Activated CD8-positive, alpha-beta memory T cell treated with anti-CD3 and anti-CD28 coated beads, Interleukin-2, amount 50 U/mL, for 24 hours (primary cell): ENCODE measurements around the gene PAQR5.
A peak's percentile ranks its signal among the peaks of the same experiment; 100 is the strongest.
"Not testable (repeated sequence)": the region's sequence is repeated elsewhere in the genome, so short reads cannot be mapped to it uniquely, and the experiment has no call there.

Experiments used
- DNase-seq: peaks from one replicate; pipeline ENCODE4 v3.0.0-alpha.2; 2020; ENCODE audit errors: extremely low read depth

PAQR5 gene

DNA sequence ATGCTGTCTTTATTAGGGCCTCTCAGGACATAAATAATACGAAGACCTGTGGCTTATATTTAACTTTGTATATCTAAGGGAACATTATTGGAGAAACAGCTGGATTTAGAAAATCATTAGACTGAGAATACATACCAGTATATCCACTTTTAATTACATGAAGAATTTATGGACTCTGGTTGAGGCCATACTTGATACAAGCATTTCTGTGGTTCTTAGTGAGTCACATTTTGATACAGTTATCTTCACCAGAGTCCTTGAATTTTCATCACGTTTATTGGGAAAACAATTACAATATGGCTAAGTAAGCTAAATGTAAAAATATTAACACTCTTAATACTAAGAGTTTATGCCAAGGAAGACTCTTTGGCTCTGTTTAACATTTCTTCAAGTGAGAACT lies 125.3 kb downstream of the PAQR5 start:
- no peak for DNase-seq

DNA sequence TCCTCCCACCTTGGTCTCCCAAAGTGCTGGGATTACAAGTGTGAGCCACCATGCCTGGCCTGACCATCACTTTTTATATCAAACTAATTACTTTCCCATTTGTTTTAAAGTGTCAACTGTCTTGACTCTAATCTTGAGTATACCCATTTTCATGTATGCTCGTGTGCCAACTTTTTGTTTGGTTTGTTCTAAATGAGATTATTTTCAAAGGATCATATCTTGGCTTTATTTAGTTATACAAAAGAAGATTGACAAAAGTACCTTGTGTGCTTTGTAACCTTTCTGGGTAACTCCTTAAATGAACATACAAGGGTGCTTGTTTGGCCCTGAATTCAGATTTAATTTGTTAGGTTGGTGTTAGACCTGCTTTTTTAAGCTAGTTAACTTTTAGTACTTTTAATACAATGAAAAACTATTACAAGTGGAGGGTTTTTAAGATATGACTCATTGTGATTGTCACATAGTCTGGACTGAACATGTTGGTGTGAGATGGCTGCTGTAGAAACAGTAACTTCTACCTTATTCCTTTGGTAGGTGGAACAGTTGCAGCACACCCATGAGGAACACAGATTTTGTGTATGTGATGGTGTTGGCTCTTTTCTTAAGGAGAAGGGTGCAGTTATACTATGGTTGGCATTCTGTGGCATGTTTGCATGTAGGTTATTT lies 126.2 kb downstream of the PAQR5 start:
- DNase-seq = no peak

DNA sequence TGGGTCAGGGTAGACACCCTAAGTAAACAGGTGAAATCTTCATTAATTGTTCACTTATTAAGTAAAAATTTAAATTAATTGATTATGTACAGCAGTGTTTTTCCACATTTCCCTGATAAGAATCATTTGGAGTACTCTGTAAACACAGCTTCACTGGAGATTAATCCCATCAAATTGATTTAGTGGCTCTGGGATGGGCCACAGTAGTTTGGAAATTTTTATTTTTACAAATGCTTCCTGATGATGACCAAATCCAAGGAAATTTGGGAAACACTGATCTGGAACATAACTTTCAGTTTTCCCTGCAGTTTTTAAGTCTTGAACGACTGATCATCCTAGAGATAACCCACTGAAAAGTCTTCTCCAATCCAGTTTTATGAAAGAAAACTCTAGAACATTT lies 135.1 kb downstream of the PAQR5 start:
- no peak for DNase-seq

DNA sequence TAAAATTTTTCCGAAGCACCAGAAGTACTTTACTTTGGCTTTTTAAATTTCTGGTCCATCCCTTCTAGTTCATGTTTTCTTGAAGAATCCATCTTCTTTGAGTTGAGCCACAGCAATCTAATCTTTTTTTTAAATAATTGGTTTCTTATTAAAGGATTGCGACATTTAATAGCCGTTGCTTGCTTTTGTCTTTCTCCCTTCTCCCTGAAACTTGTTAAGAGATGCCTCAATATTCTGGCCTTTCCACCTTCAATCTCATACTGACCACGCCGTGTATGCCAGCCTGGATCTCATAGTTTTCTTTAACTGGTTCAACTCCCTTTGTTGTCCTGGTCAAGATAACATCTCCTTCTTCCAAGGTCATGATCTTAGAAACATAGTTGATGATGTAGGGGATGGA lies 135.5 kb downstream of the PAQR5 start:
- DNase-seq = no peak

DNA sequence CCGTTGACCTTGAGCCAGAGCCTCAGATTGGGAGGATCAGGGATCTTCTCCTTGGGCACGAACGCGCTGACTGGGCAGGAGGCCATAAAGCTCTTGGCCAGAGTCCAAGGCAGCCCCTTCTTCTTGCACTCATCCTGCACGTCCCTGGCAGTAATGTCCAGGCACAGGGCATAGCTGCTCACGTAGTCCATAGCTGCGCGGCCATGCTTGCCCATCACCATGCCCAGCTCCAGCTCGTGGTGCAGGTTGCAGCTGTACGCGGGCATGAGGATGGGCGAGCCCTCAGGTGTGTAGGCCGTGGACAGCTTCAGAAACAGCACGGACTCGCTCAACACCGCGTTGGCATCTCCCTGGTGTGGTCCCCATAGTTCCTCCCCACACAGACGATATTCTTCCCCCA lies 136.0 kb downstream of the PAQR5 start:
- DNase-seq = no peak

DNA sequence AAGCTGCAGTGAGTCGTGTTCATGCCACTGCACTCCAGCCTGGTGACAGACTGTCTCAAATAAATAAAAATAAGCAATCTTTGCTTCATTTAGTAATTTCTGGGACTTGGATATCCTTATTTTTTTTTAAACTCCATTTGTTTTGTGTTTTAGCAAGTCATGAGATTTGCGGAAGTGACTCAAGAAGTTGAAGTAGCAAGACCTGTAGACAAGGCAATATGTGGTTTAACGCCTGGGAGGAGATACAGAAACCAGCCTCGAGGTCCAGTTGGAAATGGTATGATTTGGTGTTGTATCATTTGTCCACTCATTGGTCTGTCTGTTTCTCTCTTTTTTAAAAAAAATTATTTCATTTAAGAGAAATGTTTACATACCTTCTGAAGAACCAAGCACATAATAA lies 137.3 kb downstream of the PAQR5 start:
- no peak for DNase-seq

DNA sequence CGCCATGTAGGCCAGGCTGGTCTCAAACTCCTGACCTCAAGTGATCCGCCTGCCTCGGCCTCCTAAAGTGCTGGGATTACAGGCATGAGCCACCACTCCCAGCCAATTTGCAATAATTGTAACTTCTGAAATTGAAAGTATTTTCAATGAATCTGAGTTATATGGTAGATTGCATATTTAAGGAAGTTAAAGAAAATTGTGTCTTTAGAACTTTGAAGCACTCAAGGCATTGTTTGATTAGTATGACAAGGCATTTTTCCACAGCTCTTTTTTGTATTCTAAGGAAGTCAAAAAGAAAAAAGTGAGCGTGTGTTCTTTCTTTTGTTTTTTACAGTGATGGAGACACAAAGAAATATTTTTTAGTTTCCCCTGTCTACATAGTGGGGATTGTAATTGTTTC lies 138.2 kb downstream of the PAQR5 start:
- DNase-seq = no peak

DNA sequence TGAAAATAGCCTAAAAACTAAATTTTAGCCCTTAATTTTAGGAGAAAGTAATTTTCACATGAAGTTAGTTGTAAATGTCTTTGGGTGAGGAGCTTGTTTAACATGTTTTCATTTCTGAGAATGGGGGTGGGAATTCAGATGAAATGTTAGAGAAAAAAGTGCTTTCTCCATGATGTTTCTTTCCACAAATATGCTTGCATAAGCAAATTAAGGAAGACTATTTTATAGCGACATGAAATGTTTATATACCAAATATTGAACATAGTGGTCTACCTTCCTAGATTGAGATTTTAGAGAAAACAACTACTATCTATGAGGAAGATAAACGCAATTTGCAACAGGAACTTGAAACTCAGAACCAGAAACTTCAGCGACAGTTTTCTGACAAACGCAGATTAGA lies 140.9 kb downstream of the PAQR5 start:
- no peak for DNase-seq

DNA sequence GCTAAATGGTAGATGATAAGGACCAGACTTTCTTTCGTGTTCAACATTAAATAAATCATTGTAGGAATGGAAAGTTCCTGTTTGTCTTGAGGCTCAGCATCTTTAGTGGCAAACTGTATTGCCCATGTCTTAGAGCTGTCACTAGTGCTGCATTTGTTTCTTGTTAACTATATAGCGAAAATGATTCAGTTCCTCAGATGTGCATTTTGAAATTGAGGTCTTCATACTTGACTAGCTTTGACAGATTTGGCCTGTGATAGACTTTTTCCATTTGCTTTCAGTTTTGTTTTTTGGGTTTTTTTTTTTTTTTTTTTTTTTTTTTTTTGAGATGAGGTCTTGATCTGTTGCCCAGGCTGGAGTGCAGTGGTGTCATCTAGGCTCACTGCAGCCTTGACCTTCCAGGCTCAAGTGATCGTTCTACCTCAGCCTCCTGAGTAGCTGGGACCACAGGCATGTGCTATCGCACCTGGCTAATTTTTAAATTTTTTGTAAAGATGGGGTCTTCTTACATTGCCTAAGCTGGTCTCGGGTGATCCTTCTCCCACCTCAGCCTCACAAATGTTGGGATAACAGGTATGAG lies 144.4 kb downstream of the PAQR5 start:
- no peak for DNase-seq

DNA sequence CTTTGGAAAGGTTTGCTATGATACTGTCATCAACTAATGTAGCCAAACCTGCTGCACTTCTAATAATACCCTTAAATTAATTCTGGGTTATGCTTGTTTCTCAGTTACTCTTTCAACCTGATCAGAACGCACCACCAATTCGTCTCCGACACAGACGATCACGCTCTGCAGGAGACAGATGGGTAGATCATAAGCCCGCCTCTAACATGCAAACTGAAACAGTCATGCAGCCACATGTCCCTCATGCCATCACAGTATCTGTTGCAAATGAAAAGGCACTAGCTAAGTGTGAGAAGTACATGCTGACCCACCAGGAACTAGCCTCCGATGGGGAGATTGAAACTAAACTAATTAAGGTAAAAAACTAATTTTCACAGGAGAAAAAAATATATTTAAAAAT lies 146.0 kb downstream of the PAQR5 start:
- DNase-seq = no peak

DNA sequence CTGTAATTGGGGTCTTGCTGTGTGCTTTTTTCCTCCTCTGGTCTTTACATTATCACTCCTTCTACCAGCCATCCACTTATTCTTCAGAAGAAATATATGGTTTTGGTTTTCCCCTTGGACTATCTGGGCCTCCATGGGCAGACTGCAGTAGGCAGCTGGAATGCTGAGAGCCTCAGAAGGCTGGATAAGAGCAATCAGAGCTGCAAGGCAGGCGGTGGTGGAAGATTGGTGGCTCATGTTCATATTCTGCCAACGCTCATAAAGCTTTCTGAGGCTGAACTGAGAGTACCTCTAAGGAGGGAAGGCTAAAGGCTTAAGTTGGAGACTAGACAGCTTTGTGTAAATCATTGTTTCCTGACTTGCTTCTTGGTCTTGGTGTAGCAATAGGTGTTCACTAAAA lies 148.2 kb downstream of the PAQR5 start:
- no peak for DNase-seq

DNA sequence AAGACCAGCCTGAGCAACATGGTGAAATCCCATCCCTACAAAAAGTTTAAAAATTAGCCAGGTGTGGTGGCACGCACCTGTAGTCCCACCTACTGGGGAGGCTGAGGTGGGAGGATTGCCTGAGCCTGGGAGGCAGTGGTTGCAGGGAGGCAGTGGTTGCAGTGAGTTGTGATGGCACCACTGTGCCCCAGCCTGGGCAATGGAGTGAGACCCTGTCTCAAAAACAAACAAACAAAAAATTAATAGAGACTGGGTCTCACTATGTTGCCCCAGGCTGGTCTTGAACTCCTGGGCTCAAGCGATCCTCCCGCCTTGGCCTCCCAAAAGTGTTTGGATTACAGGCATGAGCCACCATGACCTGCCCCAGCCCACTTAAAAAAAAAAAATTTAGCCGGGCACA lies 151.5 kb downstream of the PAQR5 start:
- not testable (repeated sequence) for DNase-seq

DNA sequence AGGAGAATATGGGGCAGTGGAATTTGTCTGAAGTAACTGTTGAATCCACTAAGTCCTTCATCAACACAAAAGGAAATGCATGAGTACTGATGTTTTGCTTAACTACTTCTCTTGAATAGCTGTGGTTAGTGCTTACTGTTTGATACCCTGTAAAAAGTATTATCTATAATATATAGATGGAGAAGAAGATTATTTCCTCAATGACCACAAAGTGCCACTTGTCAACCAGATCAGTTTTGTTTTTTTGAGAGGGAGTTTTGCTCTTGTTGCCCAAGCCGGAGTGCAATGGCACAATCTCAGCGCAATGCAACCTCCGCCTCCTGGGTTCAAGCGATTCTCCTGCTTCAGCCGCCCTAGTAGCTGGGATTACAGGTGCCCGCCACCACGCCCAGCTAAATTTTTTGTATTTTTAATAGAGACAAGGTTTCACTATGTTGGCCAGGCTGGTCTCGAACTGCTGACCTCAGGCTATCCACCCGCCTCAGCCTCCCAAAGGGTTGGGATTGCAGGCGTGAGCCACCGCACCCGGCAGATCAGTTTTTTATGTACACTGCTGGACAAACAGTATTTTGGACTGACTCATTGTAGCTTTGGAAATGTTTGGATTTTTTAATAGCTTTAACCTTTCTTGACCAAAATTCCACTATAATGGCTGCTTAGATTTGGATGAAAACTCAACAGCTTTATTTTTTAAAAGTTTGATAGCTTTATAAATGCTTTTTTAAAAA lies 152.4 kb downstream of the PAQR5 start:
- DNase-seq = no peak

DNA sequence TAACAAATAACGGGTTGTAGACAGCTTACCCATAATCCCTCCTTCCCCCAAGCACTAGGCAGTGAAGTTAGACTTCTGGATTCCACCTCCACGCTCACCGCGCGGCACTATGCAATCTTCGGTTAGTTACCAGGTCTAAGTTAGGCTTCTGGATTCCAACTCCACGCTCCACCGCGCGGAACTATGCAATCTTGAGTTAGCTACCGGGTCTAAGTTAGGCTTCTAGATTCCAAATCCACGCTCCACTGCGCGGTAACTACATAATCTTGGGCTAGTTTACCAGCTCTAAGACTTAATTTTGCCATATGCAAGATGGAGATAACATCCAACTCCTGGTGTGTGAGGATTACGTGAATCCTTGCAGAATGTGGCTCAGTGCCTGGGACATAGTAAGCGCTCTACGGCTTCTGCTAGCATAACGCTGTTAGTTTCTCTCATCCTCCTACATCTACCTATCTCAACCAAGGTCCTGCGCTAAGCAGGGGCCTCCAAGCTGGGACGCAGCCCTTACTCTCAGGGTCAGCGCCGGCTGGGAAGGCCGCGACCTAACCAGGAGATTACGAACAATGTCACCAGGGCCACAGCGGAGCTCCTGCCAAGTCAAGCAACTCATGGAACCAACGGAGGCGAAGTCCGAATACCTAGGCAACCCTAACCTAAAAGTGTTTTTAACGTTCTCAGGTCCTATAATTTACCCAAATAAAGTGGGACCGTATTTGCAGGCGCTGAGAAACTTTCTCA lies 153.4 kb downstream of the PAQR5 start:
- no peak for DNase-seq

DNA sequence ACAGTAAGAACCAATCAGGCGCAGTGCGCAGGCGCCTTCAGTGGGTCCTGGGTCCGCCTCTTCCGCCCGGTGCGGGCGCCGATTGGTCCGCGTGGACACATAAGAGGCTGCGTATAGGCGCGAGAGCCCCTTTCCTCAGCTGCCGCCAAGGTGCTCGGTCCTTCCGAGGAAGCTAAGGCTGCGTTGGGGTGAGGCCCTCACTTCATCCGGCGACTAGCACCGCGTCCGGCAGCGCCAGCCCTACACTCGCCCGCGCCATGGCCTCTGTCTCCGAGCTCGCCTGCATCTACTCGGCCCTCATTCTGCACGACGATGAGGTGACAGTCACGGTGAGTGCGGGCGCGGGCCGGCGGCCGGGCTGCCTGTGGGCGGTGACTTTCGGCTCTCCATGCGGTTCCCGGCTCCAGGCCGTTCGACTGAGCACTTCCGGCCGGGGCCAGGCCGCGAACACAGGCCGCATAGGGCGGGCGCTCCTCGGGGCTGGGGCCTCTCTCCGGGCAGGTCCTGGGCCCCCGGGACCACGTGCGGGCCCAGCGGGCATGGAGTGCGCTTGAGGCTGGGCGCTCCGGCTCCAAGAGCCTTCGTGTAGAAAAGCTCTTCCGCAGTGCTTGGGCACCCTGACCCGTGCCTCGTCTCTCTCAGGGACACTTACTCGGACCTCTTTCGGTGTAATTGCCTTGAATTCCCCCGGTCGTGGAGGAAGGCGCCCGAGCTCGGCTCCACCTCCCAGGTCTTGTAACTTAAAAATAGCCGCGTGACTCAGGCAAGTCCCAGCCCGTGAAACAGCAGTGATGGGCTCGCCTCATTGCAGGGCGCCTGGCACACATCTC lies 154.2 kb downstream of the PAQR5 start, which contains the start of gene RPLP1:
RPLP1 (plus strand) TSS at position 127 of the 830 bp plus-strand sequence; CDS start at position 258, 131 bp downstream.
- peak; percentile 88 for DNase-seq

DNA sequence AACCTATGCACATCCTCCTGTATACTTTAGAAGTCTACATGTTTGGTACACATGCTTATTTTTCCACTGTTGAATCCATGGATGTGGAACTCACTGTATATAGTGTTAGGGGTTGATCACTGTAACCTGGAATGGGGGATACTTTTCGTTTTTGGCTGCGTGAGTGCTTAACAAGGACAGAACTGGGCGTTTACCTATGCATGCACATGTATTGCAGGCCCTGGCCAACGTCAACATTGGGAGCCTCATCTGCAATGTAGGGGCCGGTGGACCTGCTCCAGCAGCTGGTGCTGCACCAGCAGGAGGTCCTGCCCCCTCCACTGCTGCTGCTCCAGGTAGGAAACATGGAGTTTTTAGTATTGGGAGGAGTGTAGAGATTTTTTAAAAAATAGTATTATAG lies 156.2 kb downstream of the PAQR5 start:
- DNase-seq = no peak

DNA sequence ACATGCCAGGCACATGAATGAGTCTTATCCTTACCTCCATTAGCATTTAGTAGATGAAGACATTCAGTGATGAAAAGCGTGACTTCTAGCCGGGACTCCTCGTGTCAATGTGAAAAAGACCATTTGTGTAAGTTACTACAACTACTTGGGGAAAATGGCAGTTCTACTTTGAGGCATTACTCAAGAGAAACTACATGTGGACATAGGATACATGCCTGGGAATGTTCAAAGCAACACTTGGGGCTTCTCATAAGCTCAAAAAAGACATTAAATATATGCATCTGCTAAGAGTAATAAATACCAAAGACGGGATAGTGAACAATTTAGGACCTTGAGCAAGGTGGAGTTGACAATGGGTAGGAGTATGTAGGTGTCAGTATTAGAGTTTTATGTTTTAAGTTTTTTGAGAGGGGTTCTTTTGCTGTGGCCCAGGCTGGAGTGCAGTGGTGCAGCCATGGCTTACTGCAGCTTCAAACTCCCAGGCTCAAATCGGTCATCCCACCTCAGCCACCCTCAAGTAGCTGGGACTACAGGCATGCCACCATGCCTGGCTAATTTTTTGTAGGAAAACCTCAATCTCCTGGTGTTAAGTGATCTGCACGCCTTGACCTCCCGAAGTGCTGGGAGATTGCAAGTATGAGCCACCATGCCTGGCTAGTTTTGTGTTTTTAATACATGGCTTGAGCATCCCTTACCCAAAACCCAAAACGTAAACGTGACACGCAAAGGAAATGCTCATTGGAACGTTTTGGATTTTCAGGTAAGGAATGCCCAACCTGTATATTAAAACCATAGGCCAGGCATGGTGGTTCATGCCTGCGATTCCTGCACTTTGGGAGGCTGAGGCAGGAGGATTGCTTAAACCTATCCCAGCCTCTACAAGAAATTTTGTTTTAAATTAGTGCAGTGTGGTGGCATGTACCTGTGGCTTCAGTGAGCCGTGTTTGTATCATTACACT lies 157.8 kb downstream of the PAQR5 start:
- no peak for DNase-seq
